Skin of body (tissue), 2 donors: ENCODE data around the gene WDTC1. TPM values are rescaled to one million over a fixed set of nuclear protein-coding genes. Genes with fewer than 3 reads are reported as not detected.
"Not testable (repeated sequence)": the region's sequence is repeated elsewhere in the genome, so short reads cannot be mapped to it uniquely, and the experiment has no call there.

Experiments used
- DNase-seq: peaks from one replicate; lab custom pipeline; 2025; lab: John Stamatoyannopoulos, UW
- total RNA-seq: library from RNA; depleted of rRNA; stranded (reverse); fragments of >200 nt; gene quantifications from one replicate; pipeline ENCODE4 v1.2.3, GENCODE V29; 2014

WDTC1 gene
- total RNA-seq, 1 donor from 2014 or later: 17.8 TPM

GRCh38 chr1:27253596-27253995 lies 19.2 kb downstream of the WDTC1 start:
- DNase-seq: no peak

GRCh38 chr1:27255136-27255535 lies 20.7 kb downstream of the WDTC1 start:
- no peak for DNase-seq

- no peak for DNase-seq
Observed at GRCh38 chr1:27257155-27257554, 22.7 kb downstream of the WDTC1 start.

- DNase-seq: no peak
Observed at GRCh38 chr1:27258598-27258997, 24.2 kb downstream of the WDTC1 start.

GRCh38 chr1:27267153-27267552 lies 32.7 kb downstream of the WDTC1 start:
- no peak for DNase-seq

GRCh38 chr1:27269276-27269675 lies 34.8 kb downstream of the WDTC1 start:
- DNase-seq: no peak

GRCh38 chr1:27274204-27274603 lies 39.8 kb downstream of the WDTC1 start:
- no peak for DNase-seq

GRCh38 chr1:27275696-27276095 lies 41.3 kb downstream of the WDTC1 start:
- DNase-seq: no peak

GRCh38 chr1:27284425-27285273 lies 50.2 kb downstream of the WDTC1 start:
- peak; percentile 50 for DNase-seq

- DNase-seq: no peak
Observed at GRCh38 chr1:27285274-27285660, 50.8 kb downstream of the WDTC1 start.

- not testable (repeated sequence) for DNase-seq
Observed at GRCh38 chr1:27285821-27286220, 51.4 kb downstream of the WDTC1 start.

- DNase-seq: not testable (repeated sequence)
Observed at GRCh38 chr1:27289125-27289524, 54.7 kb downstream of the WDTC1 start.

GRCh38 chr1:27290581-27290980 lies 56.1 kb downstream of the WDTC1 start:
- DNase-seq: no peak

GRCh38 chr1:27292106-27292505 lies 57.7 kb downstream of the WDTC1 start:
- no peak for DNase-seq

- no peak for DNase-seq
Observed at GRCh38 chr1:27293915-27294314, 59.5 kb downstream of the WDTC1 start.

- DNase-seq: peak; percentile 31
Observed at GRCh38 chr1:27296773-27297291, 62.4 kb downstream of the WDTC1 start.

GRCh38 chr1:27297903-27298302 lies 63.5 kb downstream of the WDTC1 start:
- no peak for DNase-seq

- no peak for DNase-seq
Observed at GRCh38 chr1:27298632-27299384, 64.4 kb downstream of the WDTC1 start.

GRCh38 chr1:27299385-27300271 lies 65.2 kb downstream of the WDTC1 start:
- DNase-seq: peak; percentile 87

GRCh38 chr1:27300341-27301051 lies 66.1 kb downstream of the WDTC1 start:
- DNase-seq: peak; percentile 95

GRCh38 chr1:27301052-27301422 lies 66.6 kb downstream of the WDTC1 start:
- no peak for DNase-seq
